OCI-LY3 (cell line): ENCODE measurements around the gene OR5H6.

ENCODE experiments used
- EZH2phosphoT487 ChIP-seq: fragments of 200-600 bp; shearing (Covaris generic); IDR thresholded peaks from 2 replicates; pipeline ENCODE4 v1.6.1; 2018; ENCODE audit warnings: antibody characterized with exemption, mixed run types, low read depth
- TF ChIP-seq, protein P1 (sequence below): fragments of 200-600, 300-600 bp; sonication (generic); IDR thresholded peaks from 2 replicates; pipeline ENCODE4 v1.5.1; 2014; ENCODE audit warnings: antibody characterized with exemption, low read length, low read depth

GRCh38 chr3:98240131-98240530, 23.9 kb upstream of the OR5H6 start:
- TF ChIP-seq, protein P1, sequence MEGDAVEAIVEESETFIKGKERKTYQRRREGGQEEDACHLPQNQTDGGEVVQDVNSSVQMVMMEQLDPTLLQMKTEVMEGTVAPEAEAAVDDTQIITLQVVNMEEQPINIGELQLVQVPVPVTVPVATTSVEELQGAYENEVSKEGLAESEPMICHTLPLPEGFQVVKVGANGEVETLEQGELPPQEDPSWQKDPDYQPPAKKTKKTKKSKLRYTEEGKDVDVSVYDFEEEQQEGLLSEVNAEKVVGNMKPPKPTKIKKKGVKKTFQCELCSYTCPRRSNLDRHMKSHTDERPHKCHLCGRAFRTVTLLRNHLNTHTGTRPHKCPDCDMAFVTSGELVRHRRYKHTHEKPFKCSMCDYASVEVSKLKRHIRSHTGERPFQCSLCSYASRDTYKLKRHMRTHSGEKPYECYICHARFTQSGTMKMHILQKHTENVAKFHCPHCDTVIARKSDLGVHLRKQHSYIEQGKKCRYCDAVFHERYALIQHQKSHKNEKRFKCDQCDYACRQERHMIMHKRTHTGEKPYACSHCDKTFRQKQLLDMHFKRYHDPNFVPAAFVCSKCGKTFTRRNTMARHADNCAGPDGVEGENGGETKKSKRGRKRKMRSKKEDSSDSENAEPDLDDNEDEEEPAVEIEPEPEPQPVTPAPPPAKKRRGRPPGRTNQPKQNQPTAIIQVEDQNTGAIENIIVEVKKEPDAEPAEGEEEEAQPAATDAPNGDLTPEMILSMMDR, result no peak
- no peak for TF ChIP-seq EZH2phosphoT487
